ENCODE measurements around the gene EFNA4.
"Not testable (repeated sequence)": the region's sequence is repeated elsewhere in the genome, so short reads cannot be mapped to it uniquely, and the experiment has no call there.

EFNA4 gene

DNA sequence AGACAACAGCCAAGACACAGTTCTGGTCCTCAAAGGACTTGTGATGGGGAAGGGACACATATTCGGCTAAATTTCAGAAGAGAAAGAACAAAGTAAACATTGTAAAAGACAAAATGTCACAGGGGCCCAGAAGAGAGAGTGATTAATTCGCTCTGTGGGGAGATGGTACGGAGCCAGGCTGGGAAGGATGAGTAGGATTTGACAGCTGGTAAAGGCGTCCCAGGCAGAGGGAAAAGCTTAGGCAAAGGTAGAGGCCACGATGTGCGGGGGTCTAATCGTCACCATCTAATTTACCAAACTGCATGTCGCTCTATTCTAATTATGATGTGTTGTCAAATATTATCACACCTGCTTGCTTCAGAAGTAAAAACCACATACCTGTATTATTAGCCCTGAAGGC is 46.8 kb downstream of the EFNA4 start:
- no peak for DNase-seq (ENCODE audit: low read depth, low spot score)
- ChIA-PET POLR2A (no interaction called here), CTCF (interaction anchor here (0.9 to 1.2 kb wide), 2 partner anchors 19 to 62 kb away, joined by 3 to 4 read pairs; partner anchors contain the start of gene KRTCAP2)
- TF ChIP-seq, protein P1, sequence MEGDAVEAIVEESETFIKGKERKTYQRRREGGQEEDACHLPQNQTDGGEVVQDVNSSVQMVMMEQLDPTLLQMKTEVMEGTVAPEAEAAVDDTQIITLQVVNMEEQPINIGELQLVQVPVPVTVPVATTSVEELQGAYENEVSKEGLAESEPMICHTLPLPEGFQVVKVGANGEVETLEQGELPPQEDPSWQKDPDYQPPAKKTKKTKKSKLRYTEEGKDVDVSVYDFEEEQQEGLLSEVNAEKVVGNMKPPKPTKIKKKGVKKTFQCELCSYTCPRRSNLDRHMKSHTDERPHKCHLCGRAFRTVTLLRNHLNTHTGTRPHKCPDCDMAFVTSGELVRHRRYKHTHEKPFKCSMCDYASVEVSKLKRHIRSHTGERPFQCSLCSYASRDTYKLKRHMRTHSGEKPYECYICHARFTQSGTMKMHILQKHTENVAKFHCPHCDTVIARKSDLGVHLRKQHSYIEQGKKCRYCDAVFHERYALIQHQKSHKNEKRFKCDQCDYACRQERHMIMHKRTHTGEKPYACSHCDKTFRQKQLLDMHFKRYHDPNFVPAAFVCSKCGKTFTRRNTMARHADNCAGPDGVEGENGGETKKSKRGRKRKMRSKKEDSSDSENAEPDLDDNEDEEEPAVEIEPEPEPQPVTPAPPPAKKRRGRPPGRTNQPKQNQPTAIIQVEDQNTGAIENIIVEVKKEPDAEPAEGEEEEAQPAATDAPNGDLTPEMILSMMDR (IDR thresholded peaks at IDR 0.05; ENCODE audit: insufficient read depth, low read length, missing control alignments), result no peak
- no peak overlapping the region for H3K4me3 ChIP-seq (ENCODE audit: low read depth, low read length)

- ChIA-PET POLR2A (no interaction called here), CTCF (interaction anchor here (0.9 to 1.2 kb wide), 2 partner anchors 20 to 62 kb away, joined by 3 to 4 read pairs; partner anchors contain the start of gene KRTCAP2)
- TF ChIP-seq, protein P1 (IDR thresholded peaks at IDR 0.05; ENCODE audit: insufficient read depth, low read length, missing control alignments), result no peak
- no peak overlapping the region for H3K4me3 ChIP-seq (ENCODE audit: low read depth, low read length)
- DNase-seq (ENCODE audit: low read depth, low spot score), result no peak
Observed at GRCh38 chr1:155110826-155111225, 47.3 kb downstream of the EFNA4 start.

- TF ChIP-seq, protein P1 (IDR thresholded peaks at IDR 0.05; ENCODE audit: insufficient read depth, low read length, missing control alignments), result no peak
- H3K4me3 ChIP-seq (ENCODE audit: low read depth, low read length), result no peak overlapping the region
- no peak for DNase-seq (ENCODE audit: low read depth, low spot score)
- CTCF ChIA-PET, result interaction anchor here (1.4 to 2.5 kb wide), 2 partner anchors 22 to 59 kb away, joined by 3 to 12 read pairs; partner anchors contain the start of gene KRTCAP2
- POLR2A ChIA-PET, result no interaction called here
Observed at GRCh38 chr1:155113450-155113980, 50.0 kb downstream of the EFNA4 start.

GRCh38 chr1:155116113-155116764 is 52.7 kb downstream of the EFNA4 start:
- DNase-seq (ENCODE audit: low read depth, low spot score), result no peak
- ChIA-PET POLR2A (no interaction called here), CTCF (interaction anchor here (0.6 to 2.9 kb wide), 5 partner anchors 9 to 59 kb away, joined by 3 to 25 read pairs (median 6); no protein-coding TSS in a partner anchor)
- TF ChIP-seq, protein P1 (IDR thresholded peaks at IDR 0.05; ENCODE audit: insufficient read depth, low read length, missing control alignments), result no peak
- no peak overlapping the region for H3K4me3 ChIP-seq (ENCODE audit: low read depth, low read length)

- DNase-seq (ENCODE audit: low read depth, low spot score), result no peak
- H3K4me3 ChIP-seq (ENCODE audit: low read depth, low read length), result no peak overlapping the region
- CTCF ChIA-PET, result interaction anchor here (0.7 to 1.4 kb wide), 3 partner anchors 26 to 55 kb away, joined by 3 to 7 read pairs (median 3); partner anchors contain the start of gene KRTCAP2
- TF ChIP-seq, protein P1 (IDR thresholded peaks at IDR 0.05; ENCODE audit: insufficient read depth, low read length, missing control alignments), result no peak
- POLR2A ChIA-PET, result interaction anchor here (0.6 kb wide), 1 partner anchor 152 kb away, joined by 3 read pairs; no protein-coding TSS in a partner anchor
Observed at GRCh38 chr1:155117610-155118009, 54.1 kb downstream of the EFNA4 start.

DNA sequence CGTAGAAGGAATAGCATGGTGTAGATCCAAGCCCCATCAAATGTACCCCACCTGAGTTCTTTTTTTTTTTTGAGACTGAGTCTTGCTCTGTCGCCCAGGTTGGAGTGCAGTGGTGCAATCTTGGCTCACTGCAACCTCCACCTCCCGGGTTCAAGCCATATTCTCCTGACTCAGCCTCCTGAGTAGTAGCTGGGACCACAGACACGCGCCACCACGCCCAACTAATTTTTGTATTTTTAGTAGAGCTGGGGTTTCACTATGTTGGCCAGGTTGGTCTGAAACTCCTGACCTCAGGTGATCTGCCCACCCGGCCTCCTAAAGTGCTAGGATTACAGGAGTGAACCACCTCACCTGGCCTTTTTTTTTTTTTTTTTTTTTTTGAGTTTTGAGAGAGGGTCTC is 54.5 kb downstream of the EFNA4 start:
- POLR2A ChIA-PET; H3K4me3 ChIP-seq (ENCODE audit: low read depth, low read length); DNase-seq (ENCODE audit: low read depth, low spot score): not testable (repeated sequence)
- CTCF ChIA-PET, result interaction anchor here (0.8 to 1.4 kb wide), 2 partner anchors 27 to 33 kb away, joined by 3 to 7 read pairs; no protein-coding TSS in a partner anchor

All from AG04449 (cell line).